Kidney epithelial cell (primary cell): Measurements from ENCODE around the gene DYRK1A. TPM values are rescaled to one million over a fixed set of nuclear protein-coding genes. Genes with fewer than 3 reads are reported as not detected.

Experiments
- DNase-seq: peaks from one replicate; pipeline ENCODE4 v3.0.0-alpha.2; 2010; ENCODE audit warnings: low read depth
- H3K27me3 ChIP-seq: 2 replicates; pipeline ENCODE4 v1.6.0; 2011; ENCODE audit warnings: low read length; ENCODE audit not compliant: control insufficient read depth, insufficient read depth
- H3K36me3 ChIP-seq: 2 replicates; pipeline ENCODE4 v1.5.1; 2011; ENCODE audit warnings: low read length; ENCODE audit not compliant: control insufficient read depth, insufficient read depth
- H3K4me3 ChIP-seq: 2 replicates; pipeline ENCODE4 v1.5.1; 2011; ENCODE audit warnings: low read depth, mild to moderate bottlenecking, control low read depth, low read length
- CTCF ChIP-seq: IDR thresholded peaks from 2 replicates; pipeline ENCODE4 v1.5.1; 2011; ENCODE audit warnings: mild to moderate bottlenecking, moderate library complexity, low read length, control low read depth, inconsistent platforms; ENCODE audit not compliant: insufficient read depth, poor library complexity, severe bottlenecking
- total RNA-seq: library from RNA; depleted of rRNA; stranded (reverse); fragments of >200 nt; gene quantifications from 2 replicates; pipeline ENCODE4 v1.2.3, GENCODE V29; 2015

Gene DYRK1A
- total RNA-seq, 1 donor from 2014 or later = 53.1 TPM

- TF ChIP-seq CTCF = no peak
- DNase-seq = peak; percentile 95
- Histone ChIP-seq H3K4me3 (peak overlapping the region; percentile 50), H3K36me3 (no peaks in the 10 kb centered on the region), H3K27me3 (no peaks in the 10 kb centered on the region)
These were observed 197.9 kb downstream of the DYRK1A start for GRCh38 chr21:37564341-37564923.

- Histone ChIP-seq H3K27me3 (no peaks in the 10 kb centered on the region), H3K4me3 (peak overlapping the region; percentile 0), H3K36me3 (no peaks in the 10 kb centered on the region)
- no peak for TF ChIP-seq CTCF
- peak; percentile 10 for DNase-seq
These were observed 198.5 kb downstream of the DYRK1A start for GRCh38 chr21:37564924-37565529.

- no peak for DNase-seq
- Histone ChIP-seq H3K4me3 (no peak overlapping the region), H3K36me3 (no peaks in the 10 kb centered on the region), H3K27me3 (no peaks in the 10 kb centered on the region)
- no peak for TF ChIP-seq CTCF
These were observed 199.1 kb downstream of the DYRK1A start for GRCh38 chr21:37565530-37566223.

GRCh38 chr21:37566790-37567615, 200.4 kb downstream of the DYRK1A start:
- H3K4me3 ChIP-seq = no peak overlapping the region
- H3K36me3 ChIP-seq = no peaks in the 10 kb centered on the region
- no peaks in the 10 kb centered on the region for H3K27me3 ChIP-seq
- TF ChIP-seq CTCF = no peak
- no peak for DNase-seq

- Histone ChIP-seq H3K27me3 (no peaks in the 10 kb centered on the region), H3K36me3 (no peaks in the 10 kb centered on the region), H3K4me3 (no peak overlapping the region)
- no peak for DNase-seq
- TF ChIP-seq CTCF = no peak
These were observed 201.8 kb downstream of the DYRK1A start for GRCh38 chr21:37568415-37568814.
